IMR-90 (cell line): Measurements from ENCODE around the gene PLXDC2. TPM values are rescaled to one million over a fixed set of nuclear protein-coding genes. Genes with fewer than 3 reads are reported as not detected.
A peak's percentile ranks its signal among the peaks of the same experiment; 100 is the strongest.

ENCODE experiments used
- ATAC-seq: fragments of 200-7000 bp; cut with Tn5 transposase; 2 replicates; pipeline ENCODE4 v1.9.1; 2020; ENCODE audit warnings: low read depth, mild to moderate bottlenecking, moderate library complexity
- BruUV-seq: library from RNA; stranded (reverse); fragments of 400-500 nt; replicated peaks from 2 replicates; lab custom pipeline; 2021; lab: Mats Ljungman, UMichigan
- CTCF ChIA-PET: fragments of 300-600 bp; formaldehyde crosslinking; extraction: SDS; loops from one replicate; lab custom pipeline; 2021; ENCODE audit warnings: antibody characterized with exemption; lab: Yijun Ruan, JAX
- POLR2A ChIA-PET: fragments of 300-600 bp; sonication (Branson Sonifier 250); formaldehyde crosslinking; loops from one replicate; lab custom pipeline; 2022; ENCODE audit warnings: antibody characterized with exemption; ENCODE audit not compliant: unreplicated experiment; lab: Charles Lee
- DNase-seq: peaks from one replicate; pipeline ENCODE4 v3.0.0; 2013
- H2AFZ ChIP-seq: replicated peaks from 2 replicates; pipeline ENCODE3; 2013; ENCODE audit warnings: low read length, mild to moderate bottlenecking; ENCODE audit not compliant: poor library complexity
- H2AK5ac ChIP-seq: 2 replicates; pipeline ENCODE4 v1.6.1; 2013; ENCODE audit warnings: low read depth, low read length, inconsistent platforms
- H2AK9ac ChIP-seq: replicated peaks from 2 replicates; pipeline ENCODE3; 2013; ENCODE audit warnings: mild to moderate bottlenecking, low read depth, low read length, moderate library complexity; ENCODE audit not compliant: poor library complexity
- H2BK120ac ChIP-seq: 2 replicates; pipeline ENCODE4 v1.6.1; 2013; ENCODE audit warnings: low read depth, low read length, inconsistent platforms
- H2BK15ac ChIP-seq: 3 replicates; pipeline ENCODE4 v1.6.1; 2013; ENCODE audit warnings: low read depth, low read length, inconsistent platforms
- H2BK20ac ChIP-seq: 2 replicates; pipeline ENCODE4 v1.6.1; 2013; ENCODE audit warnings: low read depth, mild to moderate bottlenecking, inconsistent platforms, low read length, moderate library complexity
- H2BK5ac ChIP-seq: 2 replicates; pipeline ENCODE4 v1.6.1; 2013; ENCODE audit warnings: mild to moderate bottlenecking, low read depth, low read length, inconsistent platforms; ENCODE audit not compliant: poor library complexity, severe bottlenecking
- H3K14ac ChIP-seq: replicated peaks from 2 replicates; pipeline ENCODE4 v1.6.1; 2013; ENCODE audit warnings: low read depth, low read length, inconsistent platforms
- H3K18ac ChIP-seq: 2 replicates; pipeline ENCODE4 v1.6.1; 2013; ENCODE audit warnings: low read depth, low read length, control low read depth
- H3K23ac ChIP-seq: 2 replicates; pipeline ENCODE4 v1.6.1; 2013; ENCODE audit warnings: low read depth, low read length, inconsistent platforms
- H3K27ac ChIP-seq: 2 replicates; pipeline ENCODE4 v1.5.1; 2013; ENCODE audit warnings: mild to moderate bottlenecking, control low read depth, low read length; ENCODE audit not compliant: insufficient read depth
- H3K27me3 ChIP-seq: 2 replicates; pipeline ENCODE4 v1.6.1; 2013; ENCODE audit warnings: low read length; ENCODE audit not compliant: control insufficient read depth, insufficient read depth
- H3K36me3 ChIP-seq: 2 replicates; pipeline ENCODE4 v1.6.1; 2013; ENCODE audit warnings: low read length, mixed read lengths; ENCODE audit not compliant: control insufficient read depth, insufficient read depth
- H3K4ac ChIP-seq: 2 replicates; pipeline ENCODE4 v1.6.1; 2013; ENCODE audit warnings: low read depth, low read length, inconsistent platforms
- H3K4me1 ChIP-seq: 2 replicates; pipeline ENCODE4 v1.6.1; 2013; ENCODE audit warnings: low read length, mixed read lengths; ENCODE audit not compliant: control insufficient read depth, insufficient read depth
- H3K4me2 ChIP-seq: 2 replicates; pipeline ENCODE4 v1.6.1; 2013; ENCODE audit warnings: low read depth, mild to moderate bottlenecking, control low read depth, low read length, moderate library complexity
- H3K4me3 ChIP-seq: 2 replicates; pipeline ENCODE4 v1.5.1; 2013; ENCODE audit warnings: low read depth, mild to moderate bottlenecking, control low read depth, low read length, moderate library complexity; ENCODE audit not compliant: insufficient read depth
- H3K56ac ChIP-seq: 2 replicates; pipeline ENCODE4 v1.6.1; 2013; ENCODE audit warnings: low read length, inconsistent platforms; ENCODE audit not compliant: insufficient read depth; ENCODE audit errors: extremely low read depth
- H3K79me1 ChIP-seq, 2 experiments: 2 replicates each; pipeline ENCODE4 v1.6.1; 2013; ENCODE audit warnings: low read length in 2 of 2, inconsistent platforms in 1 of 2, low read depth in 1 of 2
- H3K9ac ChIP-seq: 2 replicates; pipeline ENCODE4 v1.6.1; 2013; ENCODE audit warnings: low read depth, low read length, control low read depth
- H3K9me1 ChIP-seq: 2 replicates; pipeline ENCODE4 v1.6.1; 2013; ENCODE audit warnings: low read length, inconsistent platforms; ENCODE audit not compliant: insufficient read depth
- H3K9me3 ChIP-seq: 2 replicates; pipeline ENCODE4 v1.6.1; 2013; ENCODE audit warnings: low read length; ENCODE audit not compliant: control insufficient read depth, insufficient read depth
- H4K20me1 ChIP-seq: 2 replicates; pipeline ENCODE4 v1.6.1; 2013; ENCODE audit warnings: low read length, inconsistent platforms; ENCODE audit not compliant: insufficient read depth
- H4K5ac ChIP-seq: 2 replicates; pipeline ENCODE4 v1.6.1; 2013; ENCODE audit warnings: mild to moderate bottlenecking, low read depth, low read length, control low read depth
- H4K8ac ChIP-seq, 2 experiments: 2 replicates each; pipeline ENCODE4 v1.6.1; 2013; ENCODE audit warnings: low read depth in 2 of 2, low read length in 2 of 2, control low read depth in 1 of 2, inconsistent platforms in 1 of 2
- H4K91ac ChIP-seq: 2 replicates; pipeline ENCODE4 v1.6.1; 2013; ENCODE audit warnings: low read depth, low read length, inconsistent platforms; ENCODE audit not compliant: insufficient read depth
- BHLHE40 ChIP-seq: fragments of 150-350 bp; IDR thresholded peaks from 2 replicates; pipeline ENCODE4 v1.6.1; 2016; ENCODE audit warnings: mild to moderate bottlenecking, low read depth, low read length
- CEBPB ChIP-seq: IDR thresholded peaks from 2 replicates; pipeline ENCODE4 v1.6.1; 2012; ENCODE audit warnings: low read depth, low read length, improper control_type of control experiment
- CHD1 ChIP-seq: IDR thresholded peaks from 2 replicates; pipeline ENCODE4 v1.6.1; 2012; ENCODE audit warnings: low read depth, low read length, improper control_type of control experiment
- FOS ChIP-seq: fragments of 150-350 bp; IDR thresholded peaks from 2 replicates; pipeline ENCODE4 v1.6.1; 2016; ENCODE audit warnings: low read depth, low read length
- MAFK ChIP-seq: IDR thresholded peaks from 2 replicates; pipeline ENCODE4 v1.6.1; 2012; ENCODE audit warnings: low read depth, low read length, improper control_type of control experiment
- MAZ ChIP-seq: IDR thresholded peaks from 2 replicates; pipeline ENCODE4 v1.6.1; 2012; ENCODE audit warnings: low read depth, mild to moderate bottlenecking, low read length, improper control_type of control experiment, moderate library complexity, borderline replicate concordance
- MXI1 ChIP-seq: IDR thresholded peaks from 2 replicates; pipeline ENCODE4 v1.6.1; 2012; ENCODE audit warnings: low read depth, mild to moderate bottlenecking, low read length, moderate library complexity, borderline replicate concordance
- NFE2L2 ChIP-seq: fragments of 150-350 bp; IDR thresholded peaks from 2 replicates; pipeline ENCODE4 v1.6.1; 2016; ENCODE audit warnings: low read depth, mild to moderate bottlenecking, low read length
- POLR2A ChIP-seq: IDR thresholded peaks from 2 replicates; pipeline ENCODE4 v1.6.1; 2012; ENCODE audit warnings: mild to moderate bottlenecking, low read depth, low read length
- RAD21 ChIP-seq: IDR thresholded peaks from 2 replicates; pipeline ENCODE4 v1.6.1; 2012; ENCODE audit warnings: low read length, improper control_type of control experiment
- RCOR1 ChIP-seq: IDR thresholded peaks from 2 replicates; pipeline ENCODE4 v1.6.1; 2012; ENCODE audit warnings: mild to moderate bottlenecking, low read length, improper control_type of control experiment; ENCODE audit not compliant: insufficient replicate concordance
- RFX5 ChIP-seq: IDR thresholded peaks from 2 replicates; pipeline ENCODE4 v1.8.0; 2012; ENCODE audit warnings: low read depth, mild to moderate bottlenecking, low read length, moderate library complexity
- SMC3 ChIP-seq: fragments of 150-350 bp; IDR thresholded peaks from 2 replicates; pipeline ENCODE4 v1.6.1; 2016; ENCODE audit warnings: low read depth, mild to moderate bottlenecking, antibody characterized with exemption, low read length, moderate library complexity
- USF2 ChIP-seq: fragments of 150-350 bp; IDR thresholded peaks from 2 replicates; pipeline ENCODE4 v1.6.1; 2017; ENCODE audit warnings: mild to moderate bottlenecking, antibody characterized with exemption, low read length, low read depth
- WGBS, 2 experiments: methylation state at CpG; one replicate each; pipeline versions ENCODE4 v1.1.5 to v1.1.7; 2013; ENCODE audit warnings: missing lambda C conversion rate in 2 of 2; ENCODE audit not compliant: insufficient read length in 1 of 2; ENCODE audit errors: extremely low coverage in 2 of 2; 5-methylcytosine and 5-hydroxymethylcytosine counted together
- dilution Hi-C: fragments of 300-500 bp; cut with HindIII; formaldehyde crosslinking; loops from one replicate; pipeline ENCODE4 v1.14.3; 2018; ENCODE audit warnings: low sequenced_read_pairs; ENCODE audit not compliant: unreplicated experiment
- in situ Hi-C: fragments of 300-500 bp; cut with MboI; formaldehyde crosslinking; loops from 3 replicates; pipeline ENCODE4 v1.14.3; 2019; ENCODE audit warnings: low sequenced_read_pairs, inconsistent platforms, mixed read lengths
- intact Hi-C: fragments of 100-400 bp; cut with micrococcal nuclease; formaldehyde crosslinking; loops from 2 replicates; pipeline ENCODE4 v1.10.0; 2022
- polyA plus RNA-seq, 3 experiments: library from polyadenylated mRNA; depleted of rRNA; stranded (reverse); fragments of >200 nt; gene quantifications; 2 replicates each; pipeline ENCODE4 v1.2.3, GENCODE V29; 2012; ENCODE audit warnings: low replicate concordance in 1 of 3
- total RNA-seq: library from RNA; depleted of rRNA; stranded (reverse); fragments of >200 nt; gene quantifications from 2 replicates; pipeline ENCODE4 v1.2.3, GENCODE V29; 2012
- TF ChIP-seq, protein P1 (sequence below): fragments of 150-350 bp; IDR thresholded peaks from 2 replicates; pipeline ENCODE4 v1.6.1; 2016; ENCODE audit warnings: low read depth, mild to moderate bottlenecking, low read length, moderate library complexity, borderline replicate concordance
- TF ChIP-seq, protein P2 (sequence below): conservative IDR thresholded peaks from 2 replicates; pipeline ENCODE4 v1.5.1; 2012; ENCODE audit warnings: mild to moderate bottlenecking, low read depth, low read length, improper control_type of control experiment

The PLXDC2 gene
- total and polyA plus RNA-seq, 2 of the 4 experiments (the other 2 are of a cell fraction) = 3.2 to 6.1 TPM

GRCh38 chr10:19928936-19929335 lies 112.7 kb downstream of the PLXDC2 start:
- BruUV-seq = no TSS peak
- POLR2A ChIA-PET = no interaction called here

More at GRCh38 chr10:19928936-19929335, 112.7 kb downstream of the PLXDC2 start:
- H4K20me1 ChIP-seq = no peaks in the 10 kb centered on the region
- no peak overlapping the region for H2BK120ac ChIP-seq
- H2AK5ac ChIP-seq = no peak overlapping the region
- no peak overlapping the region for H3K4ac ChIP-seq
- DNase-seq (no peak), ATAC-seq (no peak)
- 100% methylated on average over 3 of the region's 7 CpGs; no CpG with 5 or more reads in 1 of the 2 experiments for WGBS, 2 experiments
- no peak overlapping the region for H3K4me2 ChIP-seq
- no peak overlapping the region for H4K5ac ChIP-seq
- H3K56ac ChIP-seq = no peak overlapping the region
- no peaks in the 10 kb centered on the region for H3K79me1 ChIP-seq
- H2BK15ac ChIP-seq = 0 out of 3 replicates have a peak overlapping the region, but pooled peaks have one; percentile 21
- no peak overlapping the region for H2AK9ac ChIP-seq
- no peak overlapping the region for H2BK20ac ChIP-seq
- no peak overlapping the region for H4K8ac ChIP-seq
- in situ Hi-C loops (no loop called here), intact Hi-C loops (no loop called here), dilution Hi-C loops (no loop called here)
- H2BK5ac ChIP-seq = no peak overlapping the region
- no peaks in the 10 kb centered on the region for H3K27me3 ChIP-seq
- TF ChIP-seq CHD1 = no peak
- no peak for TF ChIP-seq POLR2A
- TF ChIP-seq, protein P1, sequence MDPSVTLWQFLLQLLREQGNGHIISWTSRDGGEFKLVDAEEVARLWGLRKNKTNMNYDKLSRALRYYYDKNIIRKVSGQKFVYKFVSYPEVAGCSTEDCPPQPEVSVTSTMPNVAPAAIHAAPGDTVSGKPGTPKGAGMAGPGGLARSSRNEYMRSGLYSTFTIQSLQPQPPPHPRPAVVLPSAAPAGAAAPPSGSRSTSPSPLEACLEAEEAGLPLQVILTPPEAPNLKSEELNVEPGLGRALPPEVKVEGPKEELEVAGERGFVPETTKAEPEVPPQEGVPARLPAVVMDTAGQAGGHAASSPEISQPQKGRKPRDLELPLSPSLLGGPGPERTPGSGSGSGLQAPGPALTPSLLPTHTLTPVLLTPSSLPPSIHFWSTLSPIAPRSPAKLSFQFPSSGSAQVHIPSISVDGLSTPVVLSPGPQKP = no peak
- no peak for TF ChIP-seq RFX5
- no peak for TF ChIP-seq USF2
- no peak for TF ChIP-seq NFE2L2
- TF ChIP-seq MAZ = no peak
- TF ChIP-seq SMC3 = no peak
- no peak for TF ChIP-seq BHLHE40
- TF ChIP-seq RAD21 = no peak
- TF ChIP-seq CEBPB = no peak
- TF ChIP-seq RCOR1 = no peak
- no peak for TF ChIP-seq MXI1
- TF ChIP-seq MAFK = no peak
- TF ChIP-seq, protein P2, sequence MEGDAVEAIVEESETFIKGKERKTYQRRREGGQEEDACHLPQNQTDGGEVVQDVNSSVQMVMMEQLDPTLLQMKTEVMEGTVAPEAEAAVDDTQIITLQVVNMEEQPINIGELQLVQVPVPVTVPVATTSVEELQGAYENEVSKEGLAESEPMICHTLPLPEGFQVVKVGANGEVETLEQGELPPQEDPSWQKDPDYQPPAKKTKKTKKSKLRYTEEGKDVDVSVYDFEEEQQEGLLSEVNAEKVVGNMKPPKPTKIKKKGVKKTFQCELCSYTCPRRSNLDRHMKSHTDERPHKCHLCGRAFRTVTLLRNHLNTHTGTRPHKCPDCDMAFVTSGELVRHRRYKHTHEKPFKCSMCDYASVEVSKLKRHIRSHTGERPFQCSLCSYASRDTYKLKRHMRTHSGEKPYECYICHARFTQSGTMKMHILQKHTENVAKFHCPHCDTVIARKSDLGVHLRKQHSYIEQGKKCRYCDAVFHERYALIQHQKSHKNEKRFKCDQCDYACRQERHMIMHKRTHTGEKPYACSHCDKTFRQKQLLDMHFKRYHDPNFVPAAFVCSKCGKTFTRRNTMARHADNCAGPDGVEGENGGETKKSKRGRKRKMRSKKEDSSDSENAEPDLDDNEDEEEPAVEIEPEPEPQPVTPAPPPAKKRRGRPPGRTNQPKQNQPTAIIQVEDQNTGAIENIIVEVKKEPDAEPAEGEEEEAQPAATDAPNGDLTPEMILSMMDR = no peak
- no peak for TF ChIP-seq FOS
- H3K9me1 ChIP-seq = peaks cover 4% of the 10 kb centered on the region; the same call in 1 of the 2 replicates
- H3K23ac ChIP-seq = no peak overlapping the region
- H4K91ac ChIP-seq = peak overlapping the region; percentile 41; the same call in 1 of the 2 replicates
- H3K18ac ChIP-seq = peak overlapping the region; percentile 18; the same call in 1 of the 2 replicates
- no peak overlapping the region for H2AFZ ChIP-seq
- H3K9ac ChIP-seq = no peak overlapping the region
- no peaks in the 10 kb centered on the region for H3K9me3 ChIP-seq
- H3K36me3 ChIP-seq = no peaks in the 10 kb centered on the region
- H3K4me3 ChIP-seq = no peak overlapping the region
- CTCF ChIA-PET = no interaction called here
- H3K27ac ChIP-seq = no peak overlapping the region
- H3K4me1 ChIP-seq = peaks cover 5% of the 10 kb centered on the region; the same call in 1 of the 2 replicates
- no peak overlapping the region for H3K14ac ChIP-seq
